Thoracic aorta (tissue), 2 donors: Measurements from ENCODE around the gene CYP4F8. TPM values are rescaled to one million over a fixed set of nuclear protein-coding genes. Genes with fewer than 3 reads are reported as not detected.
"Not testable (repeated sequence)": the region's sequence is repeated elsewhere in the genome, so short reads cannot be mapped to it uniquely, and the experiment has no call there.

Source experiments
- ATAC-seq: fragments of 150-250 bp; one replicate; pipeline ENCODE4 v1.8.0; 2017; ENCODE audit warnings: low read depth; ENCODE audit not compliant: insufficient number of reproducible peaks, low FRiP score
- DNase-seq: peaks from one replicate; pipeline ENCODE4 v3.0.0-alpha.2; 2020; ENCODE audit warnings: low spot score
- H3K27ac ChIP-seq, 2 donors: fragments of 200-600 bp; sonication (generic); 1 replicate in 1 of 2; 2 replicates in 1 of 2; pipeline ENCODE4 v1.5.1; 2016; ENCODE audit warnings: mild to moderate bottlenecking in 2 of 2, moderate library complexity in 2 of 2
- H3K27me3 ChIP-seq: fragments of 200-600 bp; sonication (generic); replicated peaks from 2 replicates; pipeline ENCODE4 v1.6.0; 2016; ENCODE audit warnings: mild to moderate bottlenecking; ENCODE audit not compliant: insufficient read depth
- H3K36me3 ChIP-seq: fragments of 200-600 bp; sonication (generic); one replicate; pipeline ENCODE4 v1.5.1; 2016
- H3K4me1 ChIP-seq, 2 donors: fragments of 200-600 bp; sonication (generic); 1 replicate in 1 of 2; 2 replicates in 1 of 2; pipeline versions ENCODE4 v1.5.1 to v1.6.0; 2016; ENCODE audit warnings: low read depth in 2 of 2, mild to moderate bottlenecking in 1 of 2; ENCODE audit not compliant: control insufficient read depth in 1 of 2
- H3K4me3 ChIP-seq: fragments of 200-600 bp; sonication (generic); 2 replicates; pipeline ENCODE4 v1.5.1; 2016; ENCODE audit warnings: mild to moderate bottlenecking
- H3K9me3 ChIP-seq: fragments of 200-600 bp; sonication (generic); 2 replicates; pipeline ENCODE4 v1.5.1; 2016
- CTCF ChIP-seq: fragments of 200-600 bp; sonication (generic); IDR thresholded peaks from one replicate; pipeline ENCODE4 v1.5.1; 2019; ENCODE audit warnings: antibody characterized with exemption
- total RNA-seq, 2 donors: library from RNA; depleted of rRNA; stranded (reverse); fragments of >200 nt; gene quantifications; one replicate each; pipeline versions ENCODE4 v1.1.0 to v1.2.3, GENCODE V29; 2016

CYP4F8 gene
- total RNA-seq, 2 donors from 2014 or later, result not detected

- Histone ChIP-seq H3K4me3 (no peak overlapping the region), H3K27me3 (no peaks in the 10 kb centered on the region), H3K27ac (no peak overlapping the region), H3K9me3 (no peaks in the 10 kb centered on the region), H3K4me1 (no peaks in the 10 kb centered on the region), H3K36me3 (no peaks in the 10 kb centered on the region)
- no peak for ATAC-seq
- no peak for TF ChIP-seq CTCF
- DNase-seq, result no peak
Measured at GRCh38 chr19:15589760-15590451, 25.1 kb upstream of the CYP4F8 start.

GRCh38 chr19:15591796-15592195, 23.2 kb upstream of the CYP4F8 start:
- ATAC-seq (no peak), DNase-seq (no peak)
- Histone ChIP-seq H3K4me3 (no peak overlapping the region), H3K4me1 (no peaks in the 10 kb centered on the region), H3K27ac (no peak overlapping the region), H3K36me3 (no peaks in the 10 kb centered on the region), H3K9me3 (no peaks in the 10 kb centered on the region), H3K27me3 (no peaks in the 10 kb centered on the region)
- TF ChIP-seq CTCF, result no peak

GRCh38 chr19:15592506-15592905, 22.5 kb upstream of the CYP4F8 start:
- not testable (repeated sequence) for H3K9me3 ChIP-seq, ATAC-seq

GRCh38 chr19:15593766-15594165, 21.3 kb upstream of the CYP4F8 start:
- H3K4me1 ChIP-seq, H3K4me3 ChIP-seq, DNase-seq, H3K27me3 ChIP-seq, ATAC-seq, H3K36me3 ChIP-seq, H3K27ac ChIP-seq, H3K9me3 ChIP-seq: not testable (repeated sequence)

More at GRCh38 chr19:15592506-15592905, 22.5 kb upstream of the CYP4F8 start:
- H3K36me3 ChIP-seq, DNase-seq, H3K27me3 ChIP-seq, H3K27ac ChIP-seq, H3K4me3 ChIP-seq, H3K4me1 ChIP-seq: not testable (repeated sequence)

GRCh38 chr19:15595069-15595468, 19.9 kb upstream of the CYP4F8 start:
- Histone ChIP-seq H3K27me3 (no peaks in the 10 kb centered on the region), H3K4me1 (no peaks in the 10 kb centered on the region)

GRCh38 chr19:15607978-15608925, 6.8 kb upstream of the CYP4F8 start:
- not testable (repeated sequence) for DNase-seq, H3K36me3 ChIP-seq, ATAC-seq, H3K9me3 ChIP-seq, H3K27me3 ChIP-seq, H3K4me1 ChIP-seq, H3K4me3 ChIP-seq, H3K27ac ChIP-seq

More at GRCh38 chr19:15595069-15595468, 19.9 kb upstream of the CYP4F8 start:
- no peak for ATAC-seq
- Histone ChIP-seq H3K27ac (no peak overlapping the region), H3K9me3 (no peaks in the 10 kb centered on the region), H3K36me3 (no peaks in the 10 kb centered on the region), H3K4me3 (no peak overlapping the region)
- no peak for TF ChIP-seq CTCF
- DNase-seq, result no peak
